MM.1S (cell line): ENCODE measurements around the gene NR6A1.

ENCODE experiments used
- DNase-seq: peaks from one replicate; pipeline ENCODE4 v3.0.0-alpha.2; 2015
- H2AFZ ChIP-seq: fragments of 300-600 bp; sonication (generic); 2 replicates; pipeline ENCODE4 v1.6.0; 2016; ENCODE audit warnings: antibody characterized with exemption, low read length
- H3F3A ChIP-seq: fragments of 300-600 bp; sonication (generic); 2 replicates; pipeline ENCODE4 v1.6.1; 2016; ENCODE audit warnings: mild to moderate bottlenecking, antibody characterized with exemption, low read length, moderate library complexity, mixed read lengths; ENCODE audit not compliant: insufficient read depth
- H3K27ac ChIP-seq: fragments of 300-600 bp; sonication (generic); 2 replicates; pipeline ENCODE4 v1.5.1; 2016; ENCODE audit warnings: mild to moderate bottlenecking, low read length
- H3K27me3 ChIP-seq: fragments of 300-600 bp; sonication (generic); replicated peaks from 2 replicates; pipeline ENCODE4 v1.6.0; 2016; ENCODE audit warnings: low read length; ENCODE audit not compliant: insufficient read depth
- H3K36me3 ChIP-seq: fragments of 300-600 bp; sonication (generic); replicated peaks from 2 replicates; pipeline ENCODE4 v1.6.1; 2016; ENCODE audit warnings: mild to moderate bottlenecking, low read length, mixed read lengths; ENCODE audit not compliant: insufficient read depth
- H3K4me1 ChIP-seq: fragments of 300-600 bp; sonication (generic); 2 replicates; pipeline ENCODE4 v1.6.1; 2016; ENCODE audit warnings: low read length, mixed read lengths
- H3K4me2 ChIP-seq: fragments of 300-600 bp; sonication (generic); 2 replicates; pipeline ENCODE4 v1.6.0; 2016; ENCODE audit warnings: low read depth, low read length
- H3K4me3 ChIP-seq: fragments of 300-600 bp; sonication (generic); 2 replicates; pipeline ENCODE4 v1.5.1; 2016; ENCODE audit warnings: low read length, mixed read lengths
- H3K79me2 ChIP-seq: fragments of 300-600 bp; sonication (generic); 2 replicates; pipeline ENCODE4 v1.6.1; 2016; ENCODE audit warnings: mixed run types, low read length, mixed read lengths
- H3K9ac ChIP-seq: fragments of 300-600 bp; sonication (generic); 2 replicates; pipeline ENCODE4 v1.6.1; 2016; ENCODE audit warnings: low read length, mixed read lengths
- H3K9me2 ChIP-seq: fragments of 300-600 bp; sonication (generic); replicated peaks from 2 replicates; pipeline ENCODE4 v1.6.1; 2016; ENCODE audit warnings: mild to moderate bottlenecking, low read length, mixed read lengths; ENCODE audit not compliant: insufficient read depth
- H3K9me3 ChIP-seq: fragments of 300-600 bp; sonication (generic); replicated peaks from 2 replicates; pipeline ENCODE4 v1.6.1; 2016; ENCODE audit warnings: mild to moderate bottlenecking, low read length, mixed read lengths; ENCODE audit not compliant: insufficient read depth
- H4K20me1 ChIP-seq: fragments of 300-600 bp; sonication (generic); 2 replicates; pipeline ENCODE4 v1.6.1; 2016; ENCODE audit warnings: mild to moderate bottlenecking, low read length, moderate library complexity, mixed read lengths; ENCODE audit not compliant: insufficient read depth
- CTCF ChIP-seq: fragments of 300-600 bp; sonication (generic); IDR thresholded peaks from 2 replicates; pipeline ENCODE4 v1.5.1; 2016; ENCODE audit warnings: antibody characterized with exemption, low read length, mixed read lengths
- EZH2 ChIP-seq: fragments of 300-600 bp; sonication (generic); optimal IDR thresholded peaks from 2 replicates; pipeline ENCODE3; 2017; ENCODE audit warnings: low read depth, mild to moderate bottlenecking, antibody characterized with exemption, low read length, mixed read lengths
- EZH2phosphoT487 ChIP-seq: fragments of 300-600 bp; sonication (generic); IDR thresholded peaks from 2 replicates; pipeline ENCODE4 v1.6.1; 2018; ENCODE audit warnings: antibody characterized with exemption, low read length

Gene NR6A1

GRCh38 chr9:124755061-124755460 is 16.1 kb downstream of the NR6A1 start:
- H3K9me3 ChIP-seq: no peaks in the 10 kb centered on the region
- H3K9ac ChIP-seq: no peak overlapping the region
- no peaks in the 10 kb centered on the region for H4K20me1 ChIP-seq
- no peak for DNase-seq
- no peaks in the 10 kb centered on the region for H3K4me1 ChIP-seq
- H3F3A ChIP-seq: no peaks in the 10 kb centered on the region
- no peaks in the 10 kb centered on the region for H3K36me3 ChIP-seq
- H3K79me2 ChIP-seq: no peaks in the 10 kb centered on the region
- TF ChIP-seq CTCF (no peak), EZH2phosphoT487 (no peak), EZH2 (no peak)
- no peaks in the 10 kb centered on the region for H3K9me2 ChIP-seq
- no peak overlapping the region for H3K27ac ChIP-seq
- H3K27me3 ChIP-seq: no peaks in the 10 kb centered on the region
- H3K4me3 ChIP-seq: no peak overlapping the region
- H2AFZ ChIP-seq: no peak overlapping the region
- H3K4me2 ChIP-seq: no peak overlapping the region

- no peak overlapping the region for H3K4me2 ChIP-seq
- no peaks in the 10 kb centered on the region for H3K36me3 ChIP-seq
- H3K9me2 ChIP-seq: no peaks in the 10 kb centered on the region
- no peak overlapping the region for H3K4me3 ChIP-seq
- H3K27ac ChIP-seq: no peak overlapping the region
- H3K79me2 ChIP-seq: no peaks in the 10 kb centered on the region
- no peaks in the 10 kb centered on the region for H3K27me3 ChIP-seq
- DNase-seq: no peak
- H4K20me1 ChIP-seq: no peaks in the 10 kb centered on the region
- TF ChIP-seq EZH2phosphoT487 (no peak), CTCF (peak; percentile 42), EZH2 (no peak)
- no peak overlapping the region for H3K9ac ChIP-seq
- no peak overlapping the region for H2AFZ ChIP-seq
- no peaks in the 10 kb centered on the region for H3F3A ChIP-seq
- no peaks in the 10 kb centered on the region for H3K9me3 ChIP-seq
- H3K4me1 ChIP-seq: no peaks in the 10 kb centered on the region
Observed at GRCh38 chr9:124754289-124754688, 16.8 kb downstream of the NR6A1 start.

GRCh38 chr9:124752967-124753366 is 18.1 kb downstream of the NR6A1 start:
- H3F3A ChIP-seq: no peaks in the 10 kb centered on the region
- no peak overlapping the region for H3K4me3 ChIP-seq
- H2AFZ ChIP-seq: no peak overlapping the region
- no peaks in the 10 kb centered on the region for H4K20me1 ChIP-seq
- no peaks in the 10 kb centered on the region for H3K79me2 ChIP-seq
- H3K9me2 ChIP-seq: no peaks in the 10 kb centered on the region
- no peaks in the 10 kb centered on the region for H3K4me1 ChIP-seq
- H3K9me3 ChIP-seq: no peaks in the 10 kb centered on the region
- TF ChIP-seq CTCF (no peak), EZH2 (no peak), EZH2phosphoT487 (no peak)
- H3K9ac ChIP-seq: no peak overlapping the region
- H3K27ac ChIP-seq: no peak overlapping the region
- no peak for DNase-seq
- H3K27me3 ChIP-seq: no peaks in the 10 kb centered on the region
- no peaks in the 10 kb centered on the region for H3K36me3 ChIP-seq
- H3K4me2 ChIP-seq: no peak overlapping the region
